GM12874 (cell line): Measurements from ENCODE around the gene MAN1A1.

ENCODE experiments used
- TF ChIP-seq, protein P1 (sequence below): IDR thresholded peaks from 2 replicates; pipeline ENCODE4 v1.5.1; 2011; ENCODE audit warnings: low read depth, mild to moderate bottlenecking, control low read depth, low read length, moderate library complexity; ENCODE audit not compliant: insufficient read depth

The MAN1A1 gene

DNA sequence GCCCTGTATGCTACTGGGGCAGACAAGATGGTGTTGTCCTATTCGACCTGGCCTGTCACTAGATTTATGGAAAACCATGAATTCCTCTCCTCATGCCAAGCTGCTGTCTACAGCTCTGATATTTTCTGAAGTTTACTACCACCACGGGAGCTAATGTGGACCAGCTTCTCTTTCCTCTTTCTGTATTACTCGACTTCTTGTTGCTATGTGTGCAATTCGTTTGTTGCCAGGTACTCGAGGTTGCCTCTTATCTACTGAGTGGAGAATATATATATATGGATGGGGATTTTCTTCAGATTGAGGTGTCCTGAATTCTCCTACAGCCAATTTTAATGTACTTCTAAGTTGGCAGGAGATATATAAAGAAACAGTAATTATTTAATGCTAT is 34.7 kb downstream of the MAN1A1 start:
- TF ChIP-seq, protein P1, sequence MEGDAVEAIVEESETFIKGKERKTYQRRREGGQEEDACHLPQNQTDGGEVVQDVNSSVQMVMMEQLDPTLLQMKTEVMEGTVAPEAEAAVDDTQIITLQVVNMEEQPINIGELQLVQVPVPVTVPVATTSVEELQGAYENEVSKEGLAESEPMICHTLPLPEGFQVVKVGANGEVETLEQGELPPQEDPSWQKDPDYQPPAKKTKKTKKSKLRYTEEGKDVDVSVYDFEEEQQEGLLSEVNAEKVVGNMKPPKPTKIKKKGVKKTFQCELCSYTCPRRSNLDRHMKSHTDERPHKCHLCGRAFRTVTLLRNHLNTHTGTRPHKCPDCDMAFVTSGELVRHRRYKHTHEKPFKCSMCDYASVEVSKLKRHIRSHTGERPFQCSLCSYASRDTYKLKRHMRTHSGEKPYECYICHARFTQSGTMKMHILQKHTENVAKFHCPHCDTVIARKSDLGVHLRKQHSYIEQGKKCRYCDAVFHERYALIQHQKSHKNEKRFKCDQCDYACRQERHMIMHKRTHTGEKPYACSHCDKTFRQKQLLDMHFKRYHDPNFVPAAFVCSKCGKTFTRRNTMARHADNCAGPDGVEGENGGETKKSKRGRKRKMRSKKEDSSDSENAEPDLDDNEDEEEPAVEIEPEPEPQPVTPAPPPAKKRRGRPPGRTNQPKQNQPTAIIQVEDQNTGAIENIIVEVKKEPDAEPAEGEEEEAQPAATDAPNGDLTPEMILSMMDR = no peak

DNA sequence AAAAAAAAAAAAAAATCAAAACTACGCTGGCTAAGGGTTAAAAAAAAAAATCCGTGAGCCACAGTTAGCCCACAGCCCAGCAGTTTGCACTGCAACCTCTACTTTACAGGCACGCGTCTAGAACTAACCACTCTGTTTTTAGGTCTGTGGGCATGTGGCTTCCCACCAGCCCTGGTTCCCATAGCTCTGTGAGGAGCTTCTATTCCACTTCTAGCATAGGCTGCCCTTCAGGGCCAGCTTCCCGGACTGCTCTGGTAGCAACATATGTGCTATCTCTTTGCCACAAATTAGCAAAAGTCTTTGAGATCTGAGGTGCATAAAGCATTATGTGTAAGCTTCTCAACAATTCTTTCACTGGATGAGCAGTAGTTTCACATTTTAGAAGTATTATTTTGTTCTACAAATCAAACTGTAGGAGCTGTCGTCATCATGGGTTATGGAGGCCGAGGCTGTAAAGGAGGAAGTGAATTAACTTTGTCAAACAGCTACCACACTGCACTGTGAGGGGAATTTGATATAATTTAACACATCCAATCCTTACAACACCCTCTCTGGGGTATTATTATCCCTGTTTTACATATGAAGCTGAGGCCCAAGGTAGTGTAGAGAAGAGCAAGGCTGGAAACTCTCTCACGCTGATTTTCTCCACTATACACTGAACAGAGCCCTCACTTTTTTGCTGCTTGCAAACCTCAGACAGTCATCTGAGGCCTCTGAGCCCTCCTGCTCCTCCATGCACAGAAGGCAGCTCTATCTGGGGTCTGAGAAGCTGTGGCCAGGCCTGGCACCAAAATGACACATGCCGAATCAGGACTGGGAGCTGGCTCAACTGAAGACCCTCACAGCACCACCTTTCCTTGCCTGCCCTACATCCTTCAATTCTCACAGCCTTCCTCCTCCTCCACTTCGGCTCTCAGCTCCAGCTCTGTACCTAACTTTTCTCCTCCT is 35.4 kb downstream of the MAN1A1 start:
- TF ChIP-seq, protein P1 = no peak

DNA sequence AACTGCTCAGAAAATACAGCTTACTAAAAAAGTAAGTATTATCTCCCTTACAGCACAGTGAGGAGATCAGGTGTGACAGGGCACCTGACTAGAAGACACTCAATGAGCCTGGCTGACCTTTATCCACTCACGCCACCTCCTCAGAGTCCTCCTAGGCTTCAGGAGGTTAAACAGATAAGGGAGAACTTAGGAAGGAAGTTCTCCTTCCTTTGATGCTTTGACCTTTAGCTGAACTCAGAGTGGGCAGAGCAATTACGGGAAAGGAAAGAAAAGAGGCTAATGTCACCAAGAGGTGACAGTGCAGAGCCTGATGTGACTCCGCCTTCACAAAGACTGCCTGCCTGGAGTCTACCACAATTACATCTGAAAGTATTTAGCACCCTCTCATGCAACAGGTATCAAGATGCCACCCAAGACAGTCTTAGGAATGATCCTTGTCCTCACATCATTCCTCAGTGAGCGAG is 36.7 kb downstream of the MAN1A1 start:
- TF ChIP-seq, protein P1 = no peak

DNA sequence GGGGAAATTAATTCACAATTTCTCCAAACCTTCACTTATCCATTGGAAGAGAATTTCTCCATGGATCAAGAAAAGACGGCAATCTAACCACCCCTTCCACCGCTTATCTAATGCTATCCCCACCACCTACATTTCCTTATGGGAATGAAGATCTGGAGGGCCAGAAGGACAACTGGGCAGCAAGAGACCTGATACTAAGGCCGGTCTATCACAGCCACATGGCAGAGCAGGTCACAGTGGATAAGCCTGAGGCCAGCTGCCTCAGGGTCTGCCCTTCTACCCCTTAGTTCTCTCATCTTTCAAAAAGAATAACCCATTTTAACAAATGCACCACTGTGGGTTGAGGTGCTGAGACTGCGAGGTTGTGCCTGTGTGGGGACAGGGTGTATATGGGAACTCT is 37.1 kb downstream of the MAN1A1 start:
- TF ChIP-seq, protein P1 = no peak

DNA sequence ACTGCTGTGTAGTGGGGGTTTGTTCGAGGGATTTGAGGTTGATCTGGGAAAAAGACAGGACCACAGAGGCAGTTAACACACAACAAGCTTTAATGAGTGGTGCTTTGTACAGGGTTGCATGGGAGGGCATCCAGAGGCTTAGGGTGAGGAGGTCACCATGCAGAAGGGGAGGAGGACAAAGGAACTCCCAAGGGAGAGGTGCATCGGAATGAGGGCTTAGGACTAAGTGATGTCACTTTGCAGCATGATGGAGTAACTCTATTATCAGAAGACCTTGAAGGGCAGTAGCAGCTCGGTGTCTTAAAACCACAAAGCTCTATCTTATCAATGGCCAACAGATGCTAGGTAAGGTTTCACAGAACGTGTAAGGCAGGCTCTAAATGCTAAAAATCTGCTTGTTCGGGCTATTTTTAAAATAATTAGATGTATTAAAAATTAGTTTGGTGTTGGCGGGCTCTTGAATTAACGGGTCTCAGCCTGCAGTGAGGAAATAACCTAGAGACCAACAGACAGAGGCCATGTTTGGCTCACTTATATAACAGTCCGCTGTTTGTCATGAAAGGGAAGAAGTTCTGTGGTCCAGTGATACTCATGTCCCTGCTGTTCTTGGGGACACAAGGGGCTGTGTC is 37.9 kb downstream of the MAN1A1 start:
- TF ChIP-seq, protein P1 = no peak

DNA sequence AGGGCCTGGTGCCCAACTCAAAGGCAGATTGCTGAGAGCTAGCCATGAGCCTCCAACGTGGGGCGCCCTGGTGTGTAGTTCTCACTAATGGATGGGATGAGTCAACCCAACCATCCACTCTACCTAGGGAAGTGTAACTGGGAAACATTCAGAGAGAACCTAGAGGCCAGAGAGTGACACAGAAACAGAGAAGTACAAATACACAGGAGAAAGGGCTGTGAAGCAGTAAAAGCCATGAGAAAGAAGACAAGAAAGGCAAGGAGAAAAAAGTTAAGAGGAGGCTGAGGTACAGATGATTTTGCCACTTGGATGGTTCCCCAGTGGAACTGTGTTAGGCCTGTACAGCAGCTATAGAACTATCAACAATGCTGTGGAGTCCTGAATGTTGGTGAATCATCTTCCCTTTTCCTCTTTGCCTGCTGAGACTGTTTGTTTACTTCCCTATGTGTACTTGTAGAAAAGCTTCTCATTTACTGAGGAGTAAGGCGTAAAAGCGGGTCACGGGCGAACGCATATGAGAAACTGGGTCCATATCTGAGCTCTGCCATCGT is 39.0 kb downstream of the MAN1A1 start:
- TF ChIP-seq, protein P1 = no peak

DNA sequence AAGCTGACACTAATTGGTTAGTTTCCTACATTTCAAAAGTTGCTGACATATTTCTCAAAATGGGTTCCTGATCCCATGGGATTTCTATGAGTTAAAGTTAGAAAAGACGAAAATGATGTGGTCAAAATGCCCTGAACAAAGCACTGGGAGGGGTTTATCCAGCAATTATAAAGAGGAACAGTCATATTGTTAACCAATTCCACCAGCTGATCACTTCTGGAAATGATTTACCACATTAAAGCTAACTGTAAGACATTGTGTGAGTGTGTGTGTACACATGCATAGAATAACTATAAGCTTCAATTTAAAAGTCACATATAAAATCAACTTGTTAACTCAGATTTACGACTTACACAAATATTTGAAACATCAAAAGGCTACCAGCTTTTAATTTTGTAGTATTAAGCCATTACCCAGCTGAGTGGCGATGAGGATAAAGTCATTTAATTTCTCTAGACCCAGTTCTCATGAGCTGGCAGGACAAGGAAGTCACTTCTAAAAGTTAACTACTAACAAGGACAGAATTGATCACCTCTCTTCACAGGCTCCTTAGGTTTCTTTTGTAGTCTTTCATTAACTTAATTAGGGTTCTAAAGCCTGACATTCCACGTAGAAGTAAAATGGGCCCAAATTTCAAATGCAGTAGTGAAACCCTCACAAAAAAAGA is 40.4 kb downstream of the MAN1A1 start:
- TF ChIP-seq, protein P1 = no peak
